ENCODE data around the gene P2RY13. TPM values are rescaled to one million over a fixed set of nuclear protein-coding genes. Genes with fewer than 3 reads are reported as not detected.

The P2RY13 gene
- polyA plus RNA-seq = 0.12 TPM in 1 of 2 replicates, not detected in the other
- polyA minus RNA-seq = 0.35 TPM in 1 of 2 replicates, not detected in the other

DNA sequence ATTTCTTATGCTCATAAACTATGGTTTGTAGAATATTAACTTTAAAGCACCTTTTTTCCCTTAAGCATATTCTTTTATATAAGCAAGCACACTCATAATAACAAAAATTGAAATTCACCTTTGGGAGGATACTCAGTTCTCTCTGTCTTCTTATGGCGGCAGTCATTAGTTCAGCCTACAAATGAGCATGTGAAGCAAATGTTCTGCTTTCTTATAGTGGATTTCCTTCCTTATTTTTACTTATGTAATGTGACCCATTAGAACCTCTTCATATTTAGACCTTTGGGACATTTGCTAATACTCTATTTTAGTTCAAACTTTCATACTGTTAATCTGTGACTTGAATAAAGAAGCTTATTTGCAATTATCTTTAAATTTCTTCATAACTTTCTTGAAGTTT is at the start of gene P2RY13:
Gene P2RY13, minus strand, starts transcription at position 187 of the 400 bp plus-strand sequence. Its CDS starts 21 bp downstream, at position 166.
- H3K4me2 ChIP-seq (ENCODE audit: low read length) = no peak within 1 kb of the TSS
- no peak within 1 kb of the TSS for H3K9ac ChIP-seq (ENCODE audit: low read length)
- H3K4me3 ChIP-seq (ENCODE audit: low read length) = no peak within 1 kb of the TSS
- H3K27me3 ChIP-seq (ENCODE audit: insufficient read depth, low read depth, low read length) = no peaks in the 10 kb centered on the region
- peaks cover 4% of the 10 kb centered on the region for H4K20me1 ChIP-seq (ENCODE audit: insufficient read depth)
- no peaks in the 10 kb centered on the region for H3K9me2 ChIP-seq (ENCODE audit: insufficient read depth, low read length)
- TF ChIP-seq EP300 (conservative IDR thresholded peaks at IDR 0.05; ENCODE audit: poor library complexity, severe bottlenecking) = no peak
- TF ChIP-seq TAF1 (IDR thresholded peaks at IDR 0.05; ENCODE audit: low read depth) = no peak
- no peak for TF ChIP-seq MXI1 (conservative IDR thresholded peaks at IDR 0.05; ENCODE audit: poor library complexity, severe bottlenecking)
- no peak for TF ChIP-seq SMC3 (conservative IDR thresholded peaks at IDR 0.05; ENCODE audit: poor library complexity)
- TF ChIP-seq, protein P1, sequence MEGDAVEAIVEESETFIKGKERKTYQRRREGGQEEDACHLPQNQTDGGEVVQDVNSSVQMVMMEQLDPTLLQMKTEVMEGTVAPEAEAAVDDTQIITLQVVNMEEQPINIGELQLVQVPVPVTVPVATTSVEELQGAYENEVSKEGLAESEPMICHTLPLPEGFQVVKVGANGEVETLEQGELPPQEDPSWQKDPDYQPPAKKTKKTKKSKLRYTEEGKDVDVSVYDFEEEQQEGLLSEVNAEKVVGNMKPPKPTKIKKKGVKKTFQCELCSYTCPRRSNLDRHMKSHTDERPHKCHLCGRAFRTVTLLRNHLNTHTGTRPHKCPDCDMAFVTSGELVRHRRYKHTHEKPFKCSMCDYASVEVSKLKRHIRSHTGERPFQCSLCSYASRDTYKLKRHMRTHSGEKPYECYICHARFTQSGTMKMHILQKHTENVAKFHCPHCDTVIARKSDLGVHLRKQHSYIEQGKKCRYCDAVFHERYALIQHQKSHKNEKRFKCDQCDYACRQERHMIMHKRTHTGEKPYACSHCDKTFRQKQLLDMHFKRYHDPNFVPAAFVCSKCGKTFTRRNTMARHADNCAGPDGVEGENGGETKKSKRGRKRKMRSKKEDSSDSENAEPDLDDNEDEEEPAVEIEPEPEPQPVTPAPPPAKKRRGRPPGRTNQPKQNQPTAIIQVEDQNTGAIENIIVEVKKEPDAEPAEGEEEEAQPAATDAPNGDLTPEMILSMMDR (IDR thresholded peaks at IDR 0.05; ENCODE audit: poor library complexity, severe bottlenecking) = no peak
- TF ChIP-seq, protein P2, sequence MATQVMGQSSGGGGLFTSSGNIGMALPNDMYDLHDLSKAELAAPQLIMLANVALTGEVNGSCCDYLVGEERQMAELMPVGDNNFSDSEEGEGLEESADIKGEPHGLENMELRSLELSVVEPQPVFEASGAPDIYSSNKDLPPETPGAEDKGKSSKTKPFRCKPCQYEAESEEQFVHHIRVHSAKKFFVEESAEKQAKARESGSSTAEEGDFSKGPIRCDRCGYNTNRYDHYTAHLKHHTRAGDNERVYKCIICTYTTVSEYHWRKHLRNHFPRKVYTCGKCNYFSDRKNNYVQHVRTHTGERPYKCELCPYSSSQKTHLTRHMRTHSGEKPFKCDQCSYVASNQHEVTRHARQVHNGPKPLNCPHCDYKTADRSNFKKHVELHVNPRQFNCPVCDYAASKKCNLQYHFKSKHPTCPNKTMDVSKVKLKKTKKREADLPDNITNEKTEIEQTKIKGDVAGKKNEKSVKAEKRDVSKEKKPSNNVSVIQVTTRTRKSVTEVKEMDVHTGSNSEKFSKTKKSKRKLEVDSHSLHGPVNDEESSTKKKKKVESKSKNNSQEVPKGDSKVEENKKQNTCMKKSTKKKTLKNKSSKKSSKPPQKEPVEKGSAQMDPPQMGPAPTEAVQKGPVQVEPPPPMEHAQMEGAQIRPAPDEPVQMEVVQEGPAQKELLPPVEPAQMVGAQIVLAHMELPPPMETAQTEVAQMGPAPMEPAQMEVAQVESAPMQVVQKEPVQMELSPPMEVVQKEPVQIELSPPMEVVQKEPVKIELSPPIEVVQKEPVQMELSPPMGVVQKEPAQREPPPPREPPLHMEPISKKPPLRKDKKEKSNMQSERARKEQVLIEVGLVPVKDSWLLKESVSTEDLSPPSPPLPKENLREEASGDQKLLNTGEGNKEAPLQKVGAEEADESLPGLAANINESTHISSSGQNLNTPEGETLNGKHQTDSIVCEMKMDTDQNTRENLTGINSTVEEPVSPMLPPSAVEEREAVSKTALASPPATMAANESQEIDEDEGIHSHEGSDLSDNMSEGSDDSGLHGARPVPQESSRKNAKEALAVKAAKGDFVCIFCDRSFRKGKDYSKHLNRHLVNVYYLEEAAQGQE (IDR thresholded peaks at IDR 0.05; ENCODE audit: borderline replicate concordance) = no peak
- TF ChIP-seq POLR2AphosphoS5 (IDR thresholded peaks at IDR 0.05) = no peak
- no peak for TF ChIP-seq RAD21 (conservative IDR thresholded peaks at IDR 0.05)
- no peak for TF ChIP-seq EZH2 (IDR thresholded peaks at IDR 0.05; ENCODE audit: borderline replicate concordance, insufficient read depth, low read length, poor library complexity, severe bottlenecking)
- H3K27ac ChIP-seq (ENCODE audit: low read length) = no peak within 1 kb of the TSS
- no peak within 1 kb of the TSS for H2AFZ ChIP-seq (ENCODE audit: low read depth, low read length)
- H3K79me2 ChIP-seq (replicated peaks; ENCODE audit: insufficient read depth, low read length) = no peaks in the 10 kb centered on the region
- no peaks in the 10 kb centered on the region for H3K36me3 ChIP-seq (ENCODE audit: insufficient read depth, low read length)
- no peaks in the 10 kb centered on the region for H3F3A ChIP-seq (ENCODE audit: insufficient read depth, low read length, poor library complexity, severe bottlenecking)
- H3K9me3 ChIP-seq (ENCODE audit: low read length) = no peaks in the 10 kb centered on the region

DNA sequence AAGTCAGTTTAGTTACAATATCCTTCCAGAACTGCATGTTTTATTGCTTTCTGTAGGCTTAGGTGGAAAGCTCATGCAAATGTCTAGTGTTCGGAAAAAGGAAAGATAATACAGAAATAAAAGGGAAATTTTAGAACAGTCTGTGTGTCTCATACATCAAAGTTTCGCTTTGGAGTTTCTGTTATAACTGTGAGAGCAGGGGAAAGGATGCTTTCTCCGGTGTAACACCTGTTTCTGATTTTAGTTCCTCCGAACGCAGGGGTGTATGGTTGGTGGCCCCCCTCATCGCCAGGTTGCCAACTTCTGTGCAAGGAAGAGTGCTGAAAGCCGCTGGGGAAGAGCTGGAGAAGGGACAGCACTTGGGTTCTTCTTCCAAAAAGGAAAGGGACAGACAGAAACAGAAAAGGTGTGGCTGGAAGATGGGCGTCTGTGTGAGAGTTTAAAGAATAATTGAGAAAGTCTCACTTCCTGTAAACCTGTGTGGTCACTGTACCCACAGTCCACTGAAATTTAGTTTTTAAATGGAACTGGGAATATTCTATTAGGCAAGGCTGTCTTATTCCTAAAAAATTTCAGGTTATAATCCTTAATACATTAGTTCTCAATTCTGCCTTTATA is 48.5 kb upstream of the P2RY13 start:
- Histone ChIP-seq H3K9me2 (ENCODE audit: insufficient read depth, low read length) (no peaks in the 10 kb centered on the region), H3K9me3 (ENCODE audit: low read length) (no peaks in the 10 kb centered on the region)

More for the DNA sequence above, 48.5 kb upstream of the P2RY13 start:
- no peak overlapping the region for H3K9ac ChIP-seq (ENCODE audit: low read length)
- no peak overlapping the region for H3K27ac ChIP-seq (ENCODE audit: low read length)
- H3F3A ChIP-seq (ENCODE audit: insufficient read depth, low read length, poor library complexity, severe bottlenecking) = no peaks in the 10 kb centered on the region
- no peaks in the 10 kb centered on the region for H3K27me3 ChIP-seq (ENCODE audit: insufficient read depth, low read depth, low read length)
- no peak overlapping the region for H3K4me3 ChIP-seq (ENCODE audit: low read length)
- H4K20me1 ChIP-seq (ENCODE audit: insufficient read depth) = no peaks in the 10 kb centered on the region
- H3K79me2 ChIP-seq (replicated peaks; ENCODE audit: insufficient read depth, low read length) = no peaks in the 10 kb centered on the region
- TF ChIP-seq POLR2AphosphoS5 (IDR thresholded peaks at IDR 0.05) (no peak), SMC3 (conservative IDR thresholded peaks at IDR 0.05; ENCODE audit: poor library complexity) (no peak), EZH2 (IDR thresholded peaks at IDR 0.05; ENCODE audit: borderline replicate concordance, insufficient read depth, low read length, poor library complexity, severe bottlenecking) (no peak), MXI1 (conservative IDR thresholded peaks at IDR 0.05; ENCODE audit: poor library complexity, severe bottlenecking) (no peak), EP300 (conservative IDR thresholded peaks at IDR 0.05; ENCODE audit: poor library complexity, severe bottlenecking) (no peak), RAD21 (conservative IDR thresholded peaks at IDR 0.05) (no peak), TAF1 (IDR thresholded peaks at IDR 0.05; ENCODE audit: low read depth) (no peak)
- TF ChIP-seq, protein P1 (IDR thresholded peaks at IDR 0.05; ENCODE audit: poor library complexity, severe bottlenecking) = no peak
- TF ChIP-seq, protein P2 (IDR thresholded peaks at IDR 0.05; ENCODE audit: borderline replicate concordance) = no peak
- H2AFZ ChIP-seq (ENCODE audit: low read depth, low read length) = no peak overlapping the region
- peaks cover 4% of the 10 kb centered on the region for H3K36me3 ChIP-seq (ENCODE audit: insufficient read depth, low read length)
- no peak overlapping the region for H3K4me2 ChIP-seq (ENCODE audit: low read length)
